NCI-H1092 (cell line): ENCODE measurements around the gene VPS50.
"Not testable (repeated sequence)": the region's sequence is repeated elsewhere in the genome, so short reads cannot be mapped to it uniquely, and the experiment has no call there.

Source experiments
- DNase-seq: peaks from one replicate; lab custom pipeline; 2025; lab: John Stamatoyannopoulos, UW

VPS50 gene

DNA sequence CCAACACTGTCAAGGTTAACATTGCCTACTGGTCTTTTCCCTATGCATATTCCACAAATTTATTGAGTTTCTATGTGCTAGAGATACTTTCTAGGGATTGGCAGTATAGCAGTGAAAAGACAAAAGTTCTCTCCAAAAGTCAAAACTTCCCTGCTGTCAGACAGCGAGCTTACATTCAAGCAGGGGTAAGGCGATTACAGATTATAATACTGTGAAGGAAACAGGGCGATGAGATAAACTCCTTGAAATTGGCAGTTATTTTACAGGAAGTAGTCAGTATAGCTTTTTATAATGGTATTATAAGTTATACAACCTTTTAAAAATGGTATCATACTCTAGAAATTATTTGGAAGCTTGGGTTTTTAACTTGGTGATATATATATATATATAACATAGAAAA lies 9.9 kb downstream of the VPS50 start:
- DNase-seq = no peak

DNA sequence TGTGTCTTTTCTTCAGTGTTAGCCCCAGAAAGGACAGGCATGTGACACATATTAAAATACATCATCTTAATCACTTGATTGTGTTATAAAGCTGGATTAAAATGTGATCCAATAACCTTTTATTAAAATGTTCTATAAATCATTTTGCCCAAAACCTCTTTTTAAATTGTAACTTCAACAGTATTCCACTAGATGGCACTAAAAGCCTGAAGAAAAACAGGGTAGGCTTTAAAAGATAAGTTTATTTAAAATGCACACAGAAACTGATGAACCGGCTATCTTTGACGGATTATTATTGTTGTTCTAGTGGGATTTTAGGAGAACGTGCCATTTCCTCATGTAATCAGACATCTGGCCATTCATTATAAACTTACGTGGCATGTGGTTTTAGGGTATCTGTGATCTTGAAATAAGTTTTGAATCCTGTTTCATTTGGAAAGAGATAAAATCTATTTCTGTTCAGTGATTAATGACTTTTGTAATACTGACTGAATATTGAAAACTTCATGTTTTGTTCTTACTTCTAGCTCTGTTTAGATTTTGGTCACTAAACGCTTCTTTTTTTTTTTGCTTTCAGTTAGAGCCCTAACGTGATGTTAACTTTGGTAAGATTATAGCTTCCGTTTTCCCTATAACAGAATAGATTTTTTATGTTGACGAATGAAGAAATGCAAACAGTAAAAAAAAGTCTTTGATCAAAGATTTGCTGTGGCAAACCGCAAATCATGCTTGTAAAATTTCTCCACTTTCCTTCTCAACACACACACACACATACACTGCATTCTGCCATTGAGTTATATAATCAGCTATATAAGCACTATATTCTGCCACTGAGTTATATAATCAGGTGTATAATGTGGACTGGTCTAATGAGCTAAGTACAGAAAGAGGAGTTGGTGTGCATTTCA lies 13.6 kb downstream of the VPS50 start:
- no peak for DNase-seq

DNA sequence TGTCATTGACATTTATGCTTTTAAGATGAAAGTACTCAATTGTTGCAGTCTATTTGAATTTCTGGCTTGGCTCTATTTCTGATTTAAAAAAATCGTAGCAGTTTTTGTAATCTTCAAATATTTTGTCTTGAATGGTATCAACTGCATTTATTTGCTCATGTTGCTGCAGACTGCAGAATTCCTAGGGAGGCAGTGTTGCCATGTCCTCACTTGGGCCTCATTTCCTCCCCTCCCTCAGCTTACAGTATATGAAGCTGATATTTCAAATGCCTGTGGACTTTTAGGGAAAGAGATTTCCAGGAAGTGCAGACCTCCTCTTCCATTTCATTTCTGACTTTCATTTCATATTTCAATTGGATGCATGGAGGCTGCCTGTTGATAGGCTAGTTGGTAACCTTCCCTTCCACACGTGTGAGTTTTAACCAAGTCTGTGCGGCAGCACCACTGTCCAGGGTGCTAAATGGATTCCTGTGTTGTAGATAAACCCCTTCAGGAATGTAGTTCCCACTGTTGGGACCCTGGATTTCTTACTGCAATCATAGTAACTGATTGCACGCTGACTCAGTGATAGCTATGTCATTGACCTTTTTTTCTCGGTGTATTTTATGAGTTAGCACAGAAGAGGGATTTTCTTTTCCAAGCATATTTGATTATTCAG lies 17.5 kb downstream of the VPS50 start:
- no peak for DNase-seq

DNA sequence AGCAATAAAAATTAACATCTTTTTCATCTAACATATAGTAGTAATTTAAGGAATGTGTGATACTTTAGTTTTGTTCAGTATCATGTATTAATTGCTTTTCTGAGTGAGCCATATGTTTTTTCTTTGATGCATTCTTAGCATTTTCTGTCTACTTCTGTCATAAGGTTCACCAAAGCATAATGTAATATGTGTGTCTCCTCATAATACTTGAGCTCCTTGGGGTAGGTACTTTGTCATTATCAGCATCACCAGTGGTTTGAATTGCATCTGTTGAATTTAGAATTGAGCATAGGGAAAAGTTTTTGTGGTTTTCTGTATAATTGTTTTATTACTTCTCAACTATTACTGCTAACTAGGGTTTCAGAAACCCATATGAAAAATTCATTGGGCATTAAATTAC lies 26.5 kb downstream of the VPS50 start:
- DNase-seq = no peak

DNA sequence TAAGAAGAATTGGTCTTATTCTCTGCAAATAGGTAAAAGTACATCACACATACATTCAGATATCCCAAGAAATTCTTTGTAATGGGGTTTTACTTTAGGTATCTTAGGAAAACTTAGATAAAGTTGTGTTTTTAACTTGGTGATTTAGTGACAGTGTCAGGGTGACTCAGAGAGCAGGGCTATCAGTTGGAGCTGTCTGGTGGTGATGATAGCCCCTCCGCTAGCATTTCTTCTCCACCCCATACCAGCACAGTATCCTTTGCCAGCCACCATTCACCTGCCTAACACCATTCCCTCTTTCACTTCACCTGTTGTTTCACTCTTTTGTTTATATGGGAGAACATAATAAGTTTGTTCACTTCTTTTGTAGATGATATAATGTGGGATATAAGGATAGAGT lies 30.4 kb downstream of the VPS50 start:
- no peak for DNase-seq

DNA sequence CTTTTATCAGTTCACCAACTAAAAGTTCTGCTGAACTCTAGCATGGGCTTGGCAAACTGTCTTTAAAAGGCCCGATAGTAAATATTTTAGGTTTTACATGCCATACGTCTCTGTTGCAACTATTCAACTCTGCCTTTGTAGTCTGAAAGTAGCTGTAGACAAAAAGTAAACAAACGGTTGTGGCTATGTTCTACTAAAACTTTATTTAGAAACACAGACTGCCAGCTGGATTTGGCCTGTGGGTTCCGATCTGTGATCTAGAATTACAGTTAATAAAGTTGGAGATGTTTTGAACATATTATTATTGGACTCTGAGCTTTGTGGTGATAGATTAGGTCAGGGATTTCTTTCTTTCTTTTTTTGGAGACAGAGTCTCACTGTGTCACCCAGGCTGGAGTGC lies 33.1 kb downstream of the VPS50 start:
- DNase-seq = no peak

DNA sequence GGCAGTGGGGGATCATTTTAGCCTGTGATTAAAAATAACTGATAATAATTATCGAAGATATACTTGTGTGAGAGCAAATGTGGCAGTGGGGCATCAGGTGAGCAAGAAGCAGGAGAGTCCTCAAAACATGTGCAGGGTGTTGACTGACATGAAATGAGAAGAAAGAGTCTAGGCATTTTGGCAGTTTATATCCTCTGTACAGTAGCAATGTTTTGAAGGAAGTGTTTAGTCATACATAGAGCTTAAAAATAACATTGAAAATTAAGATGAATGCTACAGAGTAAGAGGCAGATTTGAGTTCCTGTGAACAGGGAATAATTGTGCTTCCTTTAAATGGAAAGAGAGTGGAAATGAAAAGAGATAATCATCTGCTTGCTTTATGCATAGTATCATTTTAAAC lies 47.4 kb downstream of the VPS50 start:
- DNase-seq = no peak

DNA sequence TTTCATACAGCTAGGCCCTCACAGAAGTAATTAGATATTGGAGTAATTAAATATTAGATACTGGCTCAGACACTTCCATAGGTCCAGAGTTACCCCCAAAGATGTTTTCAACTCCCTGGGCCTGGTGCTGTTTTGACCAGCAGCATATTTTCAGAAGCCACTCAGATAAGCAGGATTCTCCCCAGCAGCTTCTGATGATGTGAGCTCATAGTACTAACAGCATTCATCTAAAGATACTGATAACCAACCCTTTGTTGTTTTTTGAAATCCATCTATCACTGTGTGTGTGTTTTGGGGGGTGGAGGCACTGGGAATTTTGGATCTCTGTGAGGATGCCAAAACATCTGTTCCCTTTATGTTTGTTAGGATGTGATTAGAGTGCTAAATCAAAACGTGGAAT lies 52.7 kb downstream of the VPS50 start:
- DNase-seq = no peak

DNA sequence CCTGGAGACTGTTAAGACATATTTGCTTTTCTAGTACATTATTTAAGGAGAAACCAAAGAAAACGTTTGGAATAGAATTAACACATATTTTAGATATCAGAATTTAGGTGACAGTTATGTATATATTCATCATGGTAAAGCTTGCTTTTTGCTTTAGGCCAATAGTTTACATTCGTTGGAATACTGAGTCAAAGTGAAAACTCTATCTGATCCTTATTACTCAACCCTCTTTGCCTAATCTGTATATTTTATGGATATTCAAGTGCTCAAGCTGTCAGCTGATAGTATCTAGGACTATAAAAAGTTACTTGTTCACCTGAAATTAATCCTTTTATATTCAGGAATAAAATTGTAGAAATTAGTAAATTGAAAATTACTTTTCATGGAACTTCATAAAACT lies 61.1 kb downstream of the VPS50 start:
- no peak for DNase-seq

DNA sequence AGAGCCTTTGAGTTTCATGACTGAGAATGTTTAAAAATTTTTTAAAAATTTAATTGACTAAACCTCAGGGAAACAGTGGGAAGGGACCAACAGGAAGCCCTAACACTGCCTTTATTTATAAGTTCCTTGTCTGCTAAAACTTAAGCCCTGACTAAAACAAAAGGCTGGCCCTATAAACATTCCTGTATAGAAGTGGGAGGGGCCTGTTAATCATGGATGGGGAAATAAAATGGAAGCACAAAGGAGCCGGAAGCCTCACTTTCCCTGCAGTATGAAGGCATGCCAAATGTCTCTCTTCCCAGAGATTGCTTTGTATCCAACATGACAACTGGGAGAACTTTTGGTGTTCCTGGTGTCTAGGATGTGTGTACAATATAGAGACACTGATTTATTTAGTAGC lies 66.0 kb downstream of the VPS50 start:
- no peak for DNase-seq

DNA sequence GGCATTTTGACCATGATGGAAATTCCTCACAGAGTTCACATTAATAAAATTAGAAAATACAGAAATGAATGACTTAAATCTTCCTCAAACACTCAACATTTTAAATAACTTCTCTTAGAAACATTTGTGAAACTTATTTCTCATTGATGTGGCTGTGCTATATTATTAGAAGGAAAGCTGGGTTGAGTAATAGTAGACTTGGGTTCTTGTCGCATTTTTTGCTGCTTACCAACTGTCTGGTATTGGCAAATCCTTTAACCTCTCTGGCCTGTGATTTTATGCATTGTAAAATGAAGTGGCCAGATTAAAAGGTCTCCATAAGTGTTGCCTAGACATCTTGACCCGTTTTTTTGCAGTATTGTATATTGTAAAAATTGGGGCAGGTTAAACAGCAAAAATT lies 66.5 kb downstream of the VPS50 start:
- DNase-seq = no peak

DNA sequence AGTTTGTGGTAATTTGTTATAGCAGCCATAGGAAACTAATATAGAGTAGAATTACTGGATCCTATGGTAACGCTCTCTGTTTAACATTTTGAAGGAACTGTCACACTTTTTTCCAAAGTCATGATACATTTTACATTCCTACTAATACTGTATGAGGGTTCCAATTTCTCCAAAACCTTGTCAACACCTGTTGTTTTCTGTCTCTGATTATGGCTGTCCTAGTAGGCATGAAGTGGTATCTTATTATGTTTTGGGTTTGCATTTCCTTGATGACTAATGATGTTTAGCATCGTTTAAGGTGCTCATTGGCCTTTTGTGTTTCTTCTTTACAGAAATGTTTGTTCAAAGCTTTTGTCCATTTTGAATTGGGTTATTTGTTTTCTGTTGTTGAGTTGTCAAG lies 69.6 kb downstream of the VPS50 start:
- no peak for DNase-seq

DNA sequence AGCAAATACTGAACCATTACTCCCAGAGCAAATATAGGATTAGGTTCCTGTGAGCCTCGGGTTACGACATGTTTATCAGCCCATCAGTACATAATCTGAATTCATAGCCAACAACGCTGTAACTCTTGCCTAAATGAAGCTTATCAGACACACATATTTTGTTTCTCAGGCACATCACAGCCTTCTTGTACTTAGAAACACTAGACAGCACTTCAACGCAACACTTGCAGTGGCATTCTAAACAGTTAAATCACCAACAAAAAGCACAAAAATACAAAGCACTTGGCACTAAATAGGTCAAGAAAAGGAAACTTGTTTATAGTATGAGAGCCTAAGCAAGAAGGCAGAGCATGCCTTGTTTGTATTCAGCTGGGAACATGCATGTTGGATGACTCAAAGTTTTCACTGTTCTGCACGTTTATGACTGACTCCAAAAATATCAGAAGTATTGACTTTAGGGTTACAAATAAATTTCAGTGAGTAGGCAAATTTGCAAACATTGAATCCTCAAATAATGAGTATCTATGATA lies 75.0 kb downstream of the VPS50 start:
- no peak for DNase-seq

DNA sequence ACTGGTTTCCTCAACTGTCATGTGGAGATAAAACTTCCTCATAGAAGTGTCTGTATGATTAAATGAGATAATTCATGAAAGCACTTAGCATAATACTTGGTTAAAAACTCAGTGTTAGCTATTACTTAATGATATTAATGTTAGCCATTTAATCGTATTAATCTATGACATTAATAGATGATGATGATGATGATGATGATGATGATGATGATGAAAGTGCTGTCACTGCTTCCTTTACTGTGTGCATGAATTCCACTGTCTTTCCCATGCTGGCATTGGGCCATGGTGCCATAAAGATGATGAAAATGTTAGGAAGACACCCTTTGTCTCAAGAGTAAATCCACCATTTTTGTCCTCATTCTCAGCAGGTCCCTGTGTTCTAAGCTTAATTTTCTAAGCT lies 75.8 kb downstream of the VPS50 start:
- no peak for DNase-seq

DNA sequence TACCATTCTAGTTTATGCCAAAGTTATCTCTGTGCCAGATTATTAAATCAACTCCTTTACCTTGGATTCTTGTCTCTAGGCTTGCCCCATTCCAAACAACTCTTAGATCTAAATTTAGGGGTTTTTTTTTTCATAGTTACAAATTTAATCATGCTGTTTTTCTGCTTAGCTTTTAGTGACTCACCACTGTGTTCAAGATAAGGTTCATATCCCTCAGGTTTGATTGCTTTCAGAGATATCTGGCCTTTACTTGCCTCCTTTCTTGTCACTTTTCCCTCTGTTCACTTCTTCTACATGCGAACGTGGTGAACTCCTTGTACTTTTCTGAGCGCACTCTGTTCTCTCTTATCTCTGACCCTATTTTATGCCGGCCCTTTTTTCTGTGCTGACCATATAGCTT lies 78.2 kb downstream of the VPS50 start:
- DNase-seq = no peak

DNA sequence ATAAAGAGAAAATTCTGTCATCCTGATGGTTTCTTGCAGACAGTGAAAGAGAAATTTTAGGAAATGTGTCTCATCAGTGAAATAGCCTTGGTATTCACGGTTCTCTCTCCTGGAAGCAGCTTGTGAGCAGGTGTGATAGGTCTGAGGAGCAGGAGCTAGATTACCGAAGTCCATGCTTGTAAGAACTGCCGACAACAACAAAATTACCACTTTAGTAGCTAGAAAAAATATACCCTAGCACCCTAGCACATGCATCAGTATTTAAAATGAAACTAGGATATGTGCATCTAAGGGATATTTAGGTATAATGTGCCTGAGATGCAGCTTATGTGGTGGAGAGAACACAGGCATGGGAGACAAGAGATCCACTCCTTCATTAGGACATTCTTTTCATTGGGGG lies 82.3 kb downstream of the VPS50 start:
- DNase-seq = no peak

DNA sequence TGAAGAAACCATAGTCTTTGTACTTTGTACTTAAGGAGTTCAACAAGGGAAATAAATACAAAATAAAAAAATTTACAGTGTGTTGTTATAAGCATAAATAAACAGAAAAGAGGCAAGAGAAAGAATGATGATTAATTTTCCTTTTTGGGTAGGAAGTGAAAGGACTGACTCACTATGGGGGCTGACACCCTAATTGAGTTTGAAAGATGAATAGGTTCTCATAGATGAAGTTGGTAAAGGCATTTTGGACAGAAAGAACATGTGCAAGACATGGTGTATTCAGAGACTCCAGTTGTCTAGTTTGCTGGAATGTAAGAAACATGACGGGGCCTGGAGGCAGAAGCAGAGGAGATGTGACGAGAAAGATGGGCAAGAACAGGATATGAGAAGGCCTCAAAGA lies 83.7 kb downstream of the VPS50 start:
- no peak for DNase-seq

DNA sequence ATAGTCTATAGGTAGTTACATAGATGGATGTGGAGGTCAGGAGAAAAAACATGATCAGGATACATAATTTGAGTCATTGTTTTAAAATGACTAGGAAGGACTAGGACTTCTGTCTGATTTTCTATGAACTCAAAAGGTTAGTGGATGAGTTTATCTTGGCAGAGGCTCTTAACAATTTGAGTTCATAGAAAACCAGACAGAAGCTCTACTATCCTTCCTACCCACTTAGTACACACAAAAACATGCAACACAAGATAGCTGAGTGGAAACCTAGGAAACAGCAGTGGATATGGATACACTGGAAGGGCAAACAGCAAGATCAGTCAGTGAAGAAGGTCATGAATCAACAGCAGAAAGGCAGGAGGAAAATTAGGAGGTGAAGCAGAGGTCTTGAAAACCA lies 84.6 kb downstream of the VPS50 start:
- no peak for DNase-seq

DNA sequence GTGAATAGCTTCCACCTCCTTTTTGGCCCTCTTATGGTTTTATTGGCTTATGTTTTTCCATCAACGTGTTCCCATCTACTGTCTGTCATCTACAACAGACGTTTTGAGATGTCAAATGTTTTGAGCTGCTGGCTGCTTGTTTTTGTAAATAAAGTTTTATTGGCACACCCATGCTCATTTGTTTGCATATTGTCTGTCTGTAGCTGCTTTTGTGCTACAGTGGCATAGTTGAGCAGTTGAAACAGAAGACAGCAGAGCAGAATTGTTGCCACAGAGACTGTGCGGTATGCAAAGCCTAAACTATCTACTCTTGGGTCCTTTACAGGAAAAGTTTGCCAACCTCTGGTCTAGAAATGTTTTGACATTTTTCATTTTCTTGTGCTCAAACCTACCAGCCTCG lies 88.7 kb downstream of the VPS50 start:
- no peak for DNase-seq

DNA sequence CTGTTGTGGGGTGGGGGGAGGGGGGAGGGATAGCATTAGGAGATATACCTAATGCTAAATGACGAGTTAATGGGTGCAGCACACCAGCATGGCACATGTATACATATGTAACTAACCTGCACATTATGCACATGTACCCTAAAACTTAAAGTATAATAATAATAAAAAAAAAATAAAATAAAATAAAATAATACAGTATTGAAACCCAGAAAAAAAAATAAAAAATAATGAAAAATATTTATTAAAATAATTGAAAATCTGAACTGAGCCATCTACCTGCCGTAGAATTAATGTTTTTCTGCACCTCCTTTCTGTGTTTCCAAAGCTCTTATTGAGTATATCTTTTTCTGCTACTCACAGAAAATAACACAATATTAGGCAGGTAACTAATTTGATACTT lies 94.1 kb downstream of the VPS50 start:
- DNase-seq = not testable (repeated sequence)

DNA sequence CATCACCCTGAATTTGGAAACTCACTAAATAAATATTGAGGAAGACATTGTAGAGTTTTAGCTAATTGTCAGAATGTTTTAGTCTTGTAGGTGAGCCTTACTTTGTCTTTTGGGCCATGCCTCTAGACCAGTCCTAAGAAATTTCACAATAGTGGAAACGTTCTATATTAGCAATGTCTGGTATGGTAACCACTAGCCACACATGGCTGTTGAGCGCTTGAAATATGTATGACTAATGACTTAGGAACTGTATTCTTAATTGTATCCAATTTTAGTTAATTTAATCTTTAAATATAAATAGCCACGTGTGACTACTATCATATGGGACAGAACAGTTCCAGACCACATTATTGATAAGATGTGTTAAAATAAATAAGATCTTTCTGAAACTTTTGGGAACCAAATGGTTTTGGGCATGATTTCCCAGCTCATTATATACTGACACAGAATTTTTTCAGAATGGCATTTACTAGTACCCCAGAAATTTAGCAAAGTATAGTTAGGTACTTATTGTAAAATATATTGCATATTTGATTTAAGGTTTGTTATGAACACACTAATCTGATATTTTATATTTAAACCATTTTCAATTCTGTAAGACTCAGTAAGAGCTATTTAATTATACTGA lies 95.0 kb downstream of the VPS50 start:
- no peak for DNase-seq

DNA sequence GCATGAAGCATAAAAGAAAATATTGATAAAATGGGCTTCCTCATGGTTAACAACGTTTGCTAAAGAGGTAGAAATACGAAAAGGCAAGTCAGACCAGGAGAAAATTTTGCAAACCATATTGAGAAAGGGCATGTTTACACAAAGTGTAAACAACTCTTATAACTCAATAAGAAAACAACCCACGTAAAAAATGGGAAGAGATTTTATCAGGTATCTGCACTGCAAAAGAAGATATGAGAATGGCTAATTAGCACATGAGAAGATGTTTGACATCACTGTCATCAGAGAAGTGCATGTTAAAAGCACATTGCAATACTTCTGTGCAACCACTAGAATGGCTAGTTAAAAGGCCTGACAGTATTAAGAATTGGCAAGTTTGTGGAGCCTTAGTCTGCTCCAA lies 99.5 kb downstream of the VPS50 start:
- no peak for DNase-seq

DNA sequence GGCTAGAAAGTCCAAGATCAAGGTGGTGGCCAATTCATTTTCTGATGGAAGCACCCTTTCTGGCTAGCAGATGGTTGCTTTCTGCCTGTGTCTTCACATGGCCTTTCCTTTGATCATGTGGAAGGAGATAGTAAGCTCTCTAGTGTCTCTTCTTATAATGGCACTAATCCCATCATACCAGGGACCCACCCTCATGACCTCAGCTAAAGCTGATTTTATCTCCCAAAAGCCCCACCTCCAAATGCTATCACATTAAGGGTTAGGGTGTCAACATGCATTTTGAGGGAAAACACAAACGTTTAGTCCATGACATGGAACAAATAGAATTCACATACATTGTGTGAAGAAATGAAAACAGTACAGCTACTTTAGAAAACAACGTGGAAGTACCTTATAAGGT lies 100.0 kb downstream of the VPS50 start:
- no peak for DNase-seq
